Lower lobe of right lung (tissue), 2 donors: ENCODE measurements around the gene FCHO2. TPM values are rescaled to one million over a fixed set of nuclear protein-coding genes. Genes with fewer than 3 reads are reported as not detected.

Experiments
- ATAC-seq, 2 donors: fragments of 200-7000 bp; cut with Tn5 transposase; one replicate each; pipeline ENCODE4 v1.9.1; 2020 to 2022; ENCODE audit warnings: mild to moderate bottlenecking in 2 of 2, moderate library complexity in 2 of 2
- DNase-seq: peaks from one replicate; pipeline ENCODE4 v3.0.0-alpha.2; 2020
- H3K27ac ChIP-seq: fragments of 200-600 bp; one replicate; pipeline ENCODE4 v1.8.0; 2022
- H3K27me3 ChIP-seq: fragments of 200-600 bp; one replicate; pipeline ENCODE4 v1.8.0; 2022; ENCODE audit warnings: low read depth
- H3K36me3 ChIP-seq: fragments of 200-600 bp; one replicate; pipeline ENCODE4 v1.8.0; 2022; ENCODE audit warnings: mild to moderate bottlenecking
- H3K4me1 ChIP-seq: fragments of 200-600 bp; one replicate; pipeline ENCODE4 v1.8.0; 2022
- H3K4me3 ChIP-seq: fragments of 200-600 bp; one replicate; pipeline ENCODE4 v1.8.0; 2022; ENCODE audit warnings: mild to moderate bottlenecking
- H3K9me3 ChIP-seq: fragments of 200-600 bp; one replicate; pipeline ENCODE4 v1.8.0; 2022
- intact Hi-C: fragments of 100-400 bp; cut with DNase I; formaldehyde crosslinking; loops from one replicate; pipeline ENCODE4 v1.11.0; 2022
- total RNA-seq: library from RNA; stranded (reverse); fragmentation: NEBNext Ultra II Directional; extraction: Animal tissue kit (Norgen Biotek cat#: 25700); gene quantifications from one replicate; pipeline ENCODE4 v1.2.1, GENCODE V29; 2021
- TF ChIP-seq, protein P1 (sequence below): fragments of 200-600 bp; IDR thresholded peaks from one replicate; pipeline ENCODE4 v1.8.0; 2022; ENCODE audit warnings: antibody characterized with exemption, mild to moderate bottlenecking
- donor health status: DM: no; HTN: yes; CAD: no; lungs with severe emphysema.

The FCHO2 gene
- total RNA-seq, 1 donor from 2014 or later, result 89.9 TPM

DNA sequence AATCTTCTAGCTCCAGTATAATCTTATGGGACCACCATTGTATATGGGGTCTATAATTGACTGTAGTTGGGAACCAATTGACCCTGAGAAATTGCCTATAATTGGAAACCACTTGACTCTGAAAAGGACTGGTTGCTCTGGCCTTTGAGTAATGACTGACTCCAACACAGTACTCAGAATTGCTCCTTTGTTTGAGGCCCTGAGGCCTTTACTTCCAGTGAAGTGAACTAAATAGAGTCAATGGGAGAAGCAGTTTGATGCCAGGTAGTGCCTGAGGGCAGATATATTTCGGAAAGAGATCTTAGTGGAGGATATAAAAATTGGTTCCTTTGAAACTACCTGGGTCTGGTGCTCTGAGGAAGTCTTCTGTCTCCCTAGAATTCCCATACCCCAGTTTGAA is 148.5 kb downstream of the FCHO2 start:
- ATAC-seq, result no peak
- H3K36me3 ChIP-seq, result no peaks in the 10 kb centered on the region
- peaks cover 3% of the 10 kb centered on the region for H3K9me3 ChIP-seq
- DNase-seq, result no peak
- H3K27ac ChIP-seq, result no peak overlapping the region
- no peak overlapping the region for H3K4me3 ChIP-seq
- TF ChIP-seq, protein P1, sequence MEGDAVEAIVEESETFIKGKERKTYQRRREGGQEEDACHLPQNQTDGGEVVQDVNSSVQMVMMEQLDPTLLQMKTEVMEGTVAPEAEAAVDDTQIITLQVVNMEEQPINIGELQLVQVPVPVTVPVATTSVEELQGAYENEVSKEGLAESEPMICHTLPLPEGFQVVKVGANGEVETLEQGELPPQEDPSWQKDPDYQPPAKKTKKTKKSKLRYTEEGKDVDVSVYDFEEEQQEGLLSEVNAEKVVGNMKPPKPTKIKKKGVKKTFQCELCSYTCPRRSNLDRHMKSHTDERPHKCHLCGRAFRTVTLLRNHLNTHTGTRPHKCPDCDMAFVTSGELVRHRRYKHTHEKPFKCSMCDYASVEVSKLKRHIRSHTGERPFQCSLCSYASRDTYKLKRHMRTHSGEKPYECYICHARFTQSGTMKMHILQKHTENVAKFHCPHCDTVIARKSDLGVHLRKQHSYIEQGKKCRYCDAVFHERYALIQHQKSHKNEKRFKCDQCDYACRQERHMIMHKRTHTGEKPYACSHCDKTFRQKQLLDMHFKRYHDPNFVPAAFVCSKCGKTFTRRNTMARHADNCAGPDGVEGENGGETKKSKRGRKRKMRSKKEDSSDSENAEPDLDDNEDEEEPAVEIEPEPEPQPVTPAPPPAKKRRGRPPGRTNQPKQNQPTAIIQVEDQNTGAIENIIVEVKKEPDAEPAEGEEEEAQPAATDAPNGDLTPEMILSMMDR, result no peak
- intact Hi-C loops, result no loop called here
- no peaks in the 10 kb centered on the region for H3K4me1 ChIP-seq
- H3K27me3 ChIP-seq, result no peaks in the 10 kb centered on the region

DNA sequence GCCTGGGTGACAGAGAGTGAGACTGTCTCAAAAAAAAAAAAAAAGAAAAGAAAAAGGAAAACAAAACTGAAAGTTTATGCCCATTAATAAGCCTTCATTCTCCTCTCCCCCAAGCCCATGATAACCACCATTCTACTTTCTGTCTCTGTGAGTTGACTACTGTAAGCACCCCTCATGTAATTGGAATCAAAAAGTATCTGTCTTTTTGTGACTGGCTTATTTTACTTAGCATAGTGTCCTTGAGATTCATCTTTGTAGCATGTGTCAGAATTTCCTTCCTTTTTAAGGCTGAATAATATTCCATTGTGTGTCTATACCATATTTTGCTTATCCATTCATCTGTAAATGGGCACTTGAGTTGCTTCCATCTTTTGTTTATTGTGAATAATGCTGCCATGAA is 150.5 kb downstream of the FCHO2 start:
- intact Hi-C loops, result no loop called here
- TF ChIP-seq, protein P1, result no peak
- peaks cover 3% of the 10 kb centered on the region for H3K9me3 ChIP-seq
- H3K4me3 ChIP-seq, result no peak overlapping the region
- H3K27me3 ChIP-seq, result no peaks in the 10 kb centered on the region
- H3K27ac ChIP-seq, result no peak overlapping the region
- no peaks in the 10 kb centered on the region for H3K36me3 ChIP-seq
- no peak for ATAC-seq
- DNase-seq, result no peak
- H3K4me1 ChIP-seq, result no peaks in the 10 kb centered on the region

DNA sequence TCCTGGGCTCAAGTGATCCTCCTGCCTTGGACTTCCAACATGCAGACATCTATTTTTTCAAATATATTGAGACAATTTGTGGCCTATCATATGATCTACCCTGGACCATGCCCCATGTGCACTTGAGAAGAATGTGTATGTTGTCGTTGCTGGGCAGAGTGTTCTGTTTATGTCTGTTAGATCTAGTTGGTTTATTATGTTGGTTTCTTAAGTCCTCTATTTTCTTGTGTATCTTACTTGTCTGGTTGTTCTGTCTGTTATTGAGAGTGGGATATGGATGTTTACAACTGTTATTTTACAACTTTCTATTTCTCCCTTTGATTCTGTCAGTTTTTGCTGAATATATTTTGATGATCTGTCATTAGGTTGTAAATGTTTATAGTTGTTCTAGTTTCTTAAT is 154.3 kb downstream of the FCHO2 start:
- no peak overlapping the region for H3K4me3 ChIP-seq
- H3K27me3 ChIP-seq, result no peaks in the 10 kb centered on the region
- H3K36me3 ChIP-seq, result no peaks in the 10 kb centered on the region
- H3K4me1 ChIP-seq, result no peaks in the 10 kb centered on the region
- TF ChIP-seq, protein P1, result no peak
- DNase-seq (no peak), ATAC-seq (no peak)
- H3K9me3 ChIP-seq, result peaks cover 3% of the 10 kb centered on the region
- intact Hi-C loops, result no loop called here
- no peak overlapping the region for H3K27ac ChIP-seq

DNA sequence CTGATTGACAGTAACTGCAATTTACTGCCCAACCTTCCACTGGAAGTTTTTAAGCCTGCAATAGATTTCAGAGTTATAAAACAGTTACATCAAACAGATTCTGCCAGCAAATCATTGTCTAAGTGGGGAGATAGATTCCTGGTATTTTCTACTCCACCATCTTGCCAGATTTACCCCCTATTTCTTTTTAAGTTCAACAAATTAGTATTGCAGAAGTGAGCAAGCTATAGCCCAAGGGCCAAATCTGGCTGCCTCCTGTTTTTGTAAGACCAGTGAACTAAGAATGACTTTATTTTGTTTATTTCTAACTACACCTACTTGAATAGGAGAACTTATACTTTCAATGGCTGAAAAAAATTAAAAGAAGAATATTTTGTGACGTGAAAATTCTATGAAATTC is 155.7 kb downstream of the FCHO2 start:
- Histone ChIP-seq H3K9me3 (peaks cover 3% of the 10 kb centered on the region), H3K4me3 (no peak overlapping the region), H3K27ac (no peak overlapping the region), H3K36me3 (no peaks in the 10 kb centered on the region), H3K27me3 (no peaks in the 10 kb centered on the region), H3K4me1 (no peaks in the 10 kb centered on the region)
- ATAC-seq (no peak), DNase-seq (no peak)
- intact Hi-C loops, result no loop called here
- TF ChIP-seq, protein P1, result no peak

DNA sequence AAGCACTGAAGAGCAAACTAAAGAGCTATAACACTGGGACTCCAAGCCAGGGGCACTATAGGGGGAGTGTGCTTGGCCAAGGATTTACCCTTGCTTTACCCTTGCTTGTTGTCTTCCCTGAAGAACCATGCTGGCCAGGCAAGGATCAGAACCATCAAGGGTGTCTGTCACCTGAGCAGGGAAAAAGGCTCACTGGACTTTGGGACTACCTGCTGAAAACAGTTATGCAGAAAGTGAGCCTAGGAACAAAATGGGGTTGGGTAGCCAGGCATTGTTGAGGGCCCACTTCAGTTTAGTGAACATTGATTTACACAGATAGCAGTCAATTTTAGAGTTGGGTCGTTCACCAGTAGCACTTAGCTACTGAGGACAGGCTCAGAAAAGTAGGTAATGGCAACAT is 156.5 kb downstream of the FCHO2 start:
- H3K36me3 ChIP-seq, result no peaks in the 10 kb centered on the region
- intact Hi-C loops, result no loop called here
- H3K4me3 ChIP-seq, result no peak overlapping the region
- H3K27me3 ChIP-seq, result no peaks in the 10 kb centered on the region
- TF ChIP-seq, protein P1, result no peak
- ATAC-seq, result no peak
- H3K9me3 ChIP-seq, result peaks cover 3% of the 10 kb centered on the region
- no peak for DNase-seq
- H3K27ac ChIP-seq, result no peak overlapping the region
- H3K4me1 ChIP-seq, result no peaks in the 10 kb centered on the region
